ENCODE data around the gene SCYGR6.

The SCYGR6 gene

DNA sequence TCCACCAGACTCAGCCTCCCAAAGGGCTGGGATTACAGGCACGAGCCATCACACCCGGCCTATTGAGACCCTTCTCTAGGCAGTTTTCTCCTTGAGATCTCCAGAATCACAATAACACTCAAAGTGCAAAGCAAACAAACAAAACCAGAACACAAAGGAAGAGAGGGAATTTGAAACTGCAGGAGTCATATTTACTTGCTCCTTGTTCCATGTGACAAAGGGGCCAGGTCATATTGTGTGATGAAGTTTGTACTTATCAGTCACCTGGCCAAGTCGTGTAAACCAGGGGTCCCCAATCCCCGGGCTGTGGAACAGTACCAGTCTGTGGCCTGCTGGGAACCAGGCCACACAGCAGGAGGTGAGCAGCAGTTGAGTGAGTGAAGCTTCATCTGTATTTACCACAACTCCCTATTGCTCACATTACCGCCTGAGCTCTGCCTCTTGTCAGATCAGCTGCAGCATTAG, 47.7 kb upstream of the SCYGR6 start:
- Histone ChIP-seq H3K4me2 (ENCODE audit: low read length) (no peak overlapping the region), H3K79me2 (ENCODE audit: insufficient read depth, low read length) (no peaks in the 10 kb centered on the region), H3K9me2 (ENCODE audit: low read depth, low read length) (no peaks in the 10 kb centered on the region), H3K36me3 (ENCODE audit: insufficient read depth, low read length) (no peaks in the 10 kb centered on the region), H3K27ac (ENCODE audit: low read depth, low read length, poor library complexity, severe bottlenecking) (no peak overlapping the region), H3K27me3 (ENCODE audit: insufficient read depth, low read length) (no peaks in the 10 kb centered on the region), H3K9ac (ENCODE audit: low read length) (no peak overlapping the region), H4K20me1 (ENCODE audit: insufficient read depth, low read length) (no peaks in the 10 kb centered on the region), H2AFZ (ENCODE audit: low read length) (no peak overlapping the region), H3F3A (ENCODE audit: insufficient read depth, low read length) (no peaks in the 10 kb centered on the region), H3K4me3 (ENCODE audit: low read depth, low read length, poor library complexity, severe bottlenecking) (no peak overlapping the region), H3K4me1 (ENCODE audit: insufficient read depth, low read length, severe bottlenecking) (no peaks in the 10 kb centered on the region), H3K9me3 (ENCODE audit: low read length) (no peaks in the 10 kb centered on the region)
- TF ChIP-seq EZH2 (IDR thresholded peaks at IDR 0.05; ENCODE audit: borderline replicate concordance, low read length): no peak
- TF ChIP-seq, protein P1, sequence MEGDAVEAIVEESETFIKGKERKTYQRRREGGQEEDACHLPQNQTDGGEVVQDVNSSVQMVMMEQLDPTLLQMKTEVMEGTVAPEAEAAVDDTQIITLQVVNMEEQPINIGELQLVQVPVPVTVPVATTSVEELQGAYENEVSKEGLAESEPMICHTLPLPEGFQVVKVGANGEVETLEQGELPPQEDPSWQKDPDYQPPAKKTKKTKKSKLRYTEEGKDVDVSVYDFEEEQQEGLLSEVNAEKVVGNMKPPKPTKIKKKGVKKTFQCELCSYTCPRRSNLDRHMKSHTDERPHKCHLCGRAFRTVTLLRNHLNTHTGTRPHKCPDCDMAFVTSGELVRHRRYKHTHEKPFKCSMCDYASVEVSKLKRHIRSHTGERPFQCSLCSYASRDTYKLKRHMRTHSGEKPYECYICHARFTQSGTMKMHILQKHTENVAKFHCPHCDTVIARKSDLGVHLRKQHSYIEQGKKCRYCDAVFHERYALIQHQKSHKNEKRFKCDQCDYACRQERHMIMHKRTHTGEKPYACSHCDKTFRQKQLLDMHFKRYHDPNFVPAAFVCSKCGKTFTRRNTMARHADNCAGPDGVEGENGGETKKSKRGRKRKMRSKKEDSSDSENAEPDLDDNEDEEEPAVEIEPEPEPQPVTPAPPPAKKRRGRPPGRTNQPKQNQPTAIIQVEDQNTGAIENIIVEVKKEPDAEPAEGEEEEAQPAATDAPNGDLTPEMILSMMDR (IDR thresholded peaks at IDR 0.05; ENCODE audit: low read length): no peak

DNA sequence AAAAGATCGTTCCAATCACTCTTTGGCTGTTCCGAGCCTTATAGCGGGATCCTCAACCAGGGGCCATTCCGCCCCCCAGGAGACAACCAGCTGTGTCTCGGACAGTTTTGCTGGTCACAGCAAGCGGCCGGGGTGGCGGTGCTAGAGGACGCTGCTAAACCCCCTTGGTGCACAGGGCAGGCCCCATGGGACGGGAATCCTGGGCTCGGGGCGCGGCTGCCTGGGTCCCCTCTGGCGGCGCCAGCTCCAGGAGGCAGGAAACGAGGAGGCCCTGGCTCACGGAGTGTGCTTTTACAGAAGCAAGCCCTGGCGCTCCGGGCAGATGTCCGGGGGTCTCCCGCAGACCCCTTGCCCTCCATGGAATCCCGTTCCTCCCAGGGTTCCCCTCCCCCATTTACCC, 43.3 kb upstream of the SCYGR6 start:
- Histone ChIP-seq H3K4me2 (ENCODE audit: low read length) (no peak overlapping the region), H3K36me3 (ENCODE audit: insufficient read depth, low read length) (no peaks in the 10 kb centered on the region), H3K4me3 (ENCODE audit: low read depth, low read length, poor library complexity, severe bottlenecking) (no peak overlapping the region), H3K9me3 (ENCODE audit: low read length) (no peaks in the 10 kb centered on the region), H4K20me1 (ENCODE audit: insufficient read depth, low read length) (no peaks in the 10 kb centered on the region), H3K4me1 (ENCODE audit: insufficient read depth, low read length, severe bottlenecking) (no peaks in the 10 kb centered on the region), H3K27me3 (ENCODE audit: insufficient read depth, low read length) (peaks cover 3% of the 10 kb centered on the region; the same call in 1 of the 2 replicates), H3K9me2 (ENCODE audit: low read depth, low read length) (no peaks in the 10 kb centered on the region), H3K27ac (ENCODE audit: low read depth, low read length, poor library complexity, severe bottlenecking) (no peak overlapping the region), H3K9ac (ENCODE audit: low read length) (no peak overlapping the region), H2AFZ (ENCODE audit: low read length) (no peak overlapping the region), H3K79me2 (ENCODE audit: insufficient read depth, low read length) (no peaks in the 10 kb centered on the region), H3F3A (ENCODE audit: insufficient read depth, low read length) (no peaks in the 10 kb centered on the region)
- no peak for TF ChIP-seq EZH2 (IDR thresholded peaks at IDR 0.05; ENCODE audit: borderline replicate concordance, low read length)
- TF ChIP-seq, protein P1 (IDR thresholded peaks at IDR 0.05; ENCODE audit: low read length): no peak

DNA sequence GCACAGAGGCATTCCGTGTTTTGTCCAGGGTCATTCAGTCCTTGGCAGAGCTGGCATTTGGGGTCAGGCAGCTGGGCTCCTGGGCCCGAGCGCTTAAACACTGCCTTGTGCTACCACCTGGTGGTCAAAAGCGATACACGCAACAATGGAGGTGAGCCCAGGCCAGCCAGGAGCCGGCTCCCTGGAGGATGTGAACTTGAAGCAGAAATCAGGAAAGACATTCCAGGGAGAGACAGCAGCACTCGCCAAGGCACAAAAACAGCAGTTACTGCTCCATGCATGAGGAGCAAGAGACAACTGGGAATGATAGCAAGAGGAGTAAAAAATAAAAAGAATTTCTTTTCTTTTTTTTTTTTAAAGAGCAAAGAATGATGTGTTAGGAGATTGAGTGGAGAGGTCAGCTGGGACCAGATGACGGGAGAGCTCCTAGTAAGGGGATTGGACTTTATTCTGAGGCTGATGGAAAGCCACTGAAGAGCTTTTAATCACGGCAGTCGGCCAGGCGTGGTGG, 41.9 kb upstream of the SCYGR6 start:
- no peak overlapping the region for H3K9ac ChIP-seq (ENCODE audit: low read length)
- no peaks in the 10 kb centered on the region for H3K4me1 ChIP-seq (ENCODE audit: insufficient read depth, low read length, severe bottlenecking)
- TF ChIP-seq, protein P1 (IDR thresholded peaks at IDR 0.05; ENCODE audit: low read length): peak; percentile 73
- TF ChIP-seq EZH2 (IDR thresholded peaks at IDR 0.05; ENCODE audit: borderline replicate concordance, low read length): no peak
- no peaks in the 10 kb centered on the region for H3F3A ChIP-seq (ENCODE audit: insufficient read depth, low read length)
- H2AFZ ChIP-seq (ENCODE audit: low read length): no peak overlapping the region
- H3K4me2 ChIP-seq (ENCODE audit: low read length): no peak overlapping the region
- no peaks in the 10 kb centered on the region for H3K79me2 ChIP-seq (ENCODE audit: insufficient read depth, low read length)
- H4K20me1 ChIP-seq (ENCODE audit: insufficient read depth, low read length): no peaks in the 10 kb centered on the region
- H3K9me2 ChIP-seq (ENCODE audit: low read depth, low read length): no peaks in the 10 kb centered on the region
- no peaks in the 10 kb centered on the region for H3K9me3 ChIP-seq (ENCODE audit: low read length)
- H3K4me3 ChIP-seq (ENCODE audit: low read depth, low read length, poor library complexity, severe bottlenecking): no peak overlapping the region
- H3K36me3 ChIP-seq (ENCODE audit: insufficient read depth, low read length): no peaks in the 10 kb centered on the region
- no peak overlapping the region for H3K27ac ChIP-seq (ENCODE audit: low read depth, low read length, poor library complexity, severe bottlenecking)
- H3K27me3 ChIP-seq (ENCODE audit: insufficient read depth, low read length): peaks cover 3% of the 10 kb centered on the region; the same call in 1 of the 2 replicates

Data from OCI-LY1 (cell line).